ENCODE data around the gene GLIS1.

- TF ChIP-seq CTCF (IDR thresholded peaks at IDR 0.05) = no peak
- TF ChIP-seq POLR2A (IDR thresholded peaks at IDR 0.05) = no peak
Measured at GRCh38 chr1:53687901-53688300, 51.1 kb downstream of the GLIS1 start.
